GM19099 (cell line): ENCODE measurements around the gene STARD13.

Experiments used
- POLR2A ChIP-seq: IDR thresholded peaks from 3 replicates; pipeline ENCODE4 v1.6.1; 2011; ENCODE audit warnings: low read depth; ENCODE audit not compliant: insufficient read length; ENCODE audit errors: extremely low read depth

Gene STARD13

GRCh38 chr13:33231339-33231738 is 54.2 kb downstream of the STARD13 start:
- TF ChIP-seq POLR2A: no peak

DNA sequence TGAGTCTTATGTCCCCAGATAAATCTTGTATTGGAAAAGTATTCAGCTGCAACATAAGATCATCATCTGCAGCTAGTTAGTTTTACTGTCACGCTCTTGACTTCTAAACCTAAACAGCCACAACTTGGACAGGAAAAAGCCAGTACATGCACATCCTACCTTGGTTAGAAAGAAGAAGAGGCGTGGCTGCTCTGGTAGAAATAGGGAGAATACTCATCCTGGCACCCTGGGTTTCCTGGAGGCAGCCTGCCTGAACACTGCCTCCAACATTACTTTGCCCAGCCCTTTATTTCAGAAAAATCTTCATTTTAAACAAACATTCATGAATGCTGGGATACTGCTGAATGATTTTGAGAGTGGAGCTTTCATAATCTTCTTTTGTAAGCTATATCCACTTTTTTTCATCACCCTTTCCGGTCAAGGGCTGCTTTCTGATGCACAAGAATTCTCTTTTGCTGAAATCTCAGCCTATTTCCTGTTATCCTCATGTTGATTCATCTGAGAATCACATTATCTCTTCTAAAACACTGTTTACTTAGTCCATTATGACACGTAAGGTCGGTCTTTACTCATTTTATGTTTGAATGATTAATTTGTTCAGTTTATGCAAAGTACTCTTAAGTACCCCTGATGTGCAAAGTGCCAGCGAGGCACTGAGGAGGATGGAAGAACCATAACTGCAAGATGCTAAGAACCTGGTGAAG is 55.2 kb downstream of the STARD13 start:
- no peak for TF ChIP-seq POLR2A

GRCh38 chr13:33229446-33230177 is 55.9 kb downstream of the STARD13 start:
- TF ChIP-seq POLR2A: no peak

- TF ChIP-seq POLR2A: no peak
These were observed 56.7 kb downstream of the STARD13 start for GRCh38 chr13:33228648-33229445.

DNA sequence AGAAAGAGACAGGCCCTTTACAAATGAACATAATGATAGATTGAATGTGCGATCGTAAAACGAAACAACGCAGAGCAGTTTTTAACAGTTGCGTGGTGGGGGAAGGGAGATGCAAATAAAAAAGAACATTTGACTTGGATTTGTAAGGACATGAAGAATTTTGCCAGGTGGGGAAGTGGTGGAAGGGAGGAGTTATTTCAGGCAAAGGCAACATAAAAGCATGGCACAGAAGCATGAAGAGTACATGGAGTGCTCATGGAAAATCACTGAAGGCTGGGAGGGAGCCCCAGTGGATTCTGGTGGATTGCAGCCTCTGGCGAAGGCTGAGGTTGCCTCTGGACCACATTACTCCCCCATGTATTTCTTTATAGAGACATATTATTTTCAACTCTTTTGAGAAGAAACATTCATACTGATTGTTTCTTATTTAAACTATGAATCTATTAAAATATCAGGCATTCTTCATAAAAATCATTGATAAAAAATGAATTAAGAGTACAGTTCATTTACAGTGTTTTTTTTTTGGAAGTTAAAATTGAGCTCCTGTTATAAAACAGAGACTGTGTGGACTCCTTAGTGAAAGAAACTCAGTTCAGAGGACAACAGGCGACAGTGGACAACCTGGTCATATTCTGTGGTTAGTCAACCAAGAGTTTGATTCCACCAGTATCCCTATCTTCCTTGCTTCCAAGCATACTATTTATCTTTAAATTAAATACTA is 57.5 kb downstream of the STARD13 start:
- TF ChIP-seq POLR2A: no peak

GRCh38 chr13:33224686-33225085 is 60.9 kb downstream of the STARD13 start:
- TF ChIP-seq POLR2A: no peak

DNA sequence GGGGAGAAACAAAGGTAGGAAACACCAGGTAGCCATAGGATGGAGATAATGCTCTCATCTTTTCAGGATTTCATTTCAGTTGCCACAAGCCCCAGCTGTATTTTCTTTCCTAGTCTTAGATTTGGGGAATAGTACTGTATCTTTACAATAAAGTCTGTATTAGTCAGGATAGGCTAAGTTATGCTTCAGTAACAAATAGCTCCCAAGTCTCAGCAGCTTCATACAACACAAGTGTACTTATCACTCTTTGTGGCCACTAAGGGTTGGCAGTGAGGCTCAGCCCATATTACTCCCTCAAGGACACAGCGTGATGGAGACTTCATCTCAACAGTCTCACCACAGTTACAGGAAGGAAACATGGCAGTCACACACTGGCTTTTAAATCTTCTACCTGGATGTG is 61.4 kb downstream of the STARD13 start:
- TF ChIP-seq POLR2A: no peak

DNA sequence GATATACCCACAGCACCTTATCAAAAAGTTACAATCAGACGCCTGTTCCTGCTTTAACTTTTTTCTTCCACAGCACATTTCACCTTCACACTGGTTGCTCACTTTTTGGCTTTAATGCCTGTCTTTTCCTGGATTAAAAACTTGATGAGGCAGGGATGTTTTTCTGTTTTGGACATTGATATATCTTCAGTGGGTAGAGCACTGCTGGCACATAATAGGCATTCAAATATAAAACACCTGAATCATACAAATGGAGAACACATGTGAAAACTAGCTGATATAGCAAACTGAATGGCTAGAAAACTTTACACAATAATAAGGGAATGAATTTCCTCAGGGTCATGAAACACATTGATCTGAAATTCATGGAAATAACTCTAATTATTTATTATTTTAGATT is 65.6 kb downstream of the STARD13 start:
- TF ChIP-seq POLR2A: no peak

GRCh38 chr13:33218426-33218825 is 67.1 kb downstream of the STARD13 start:
- no peak for TF ChIP-seq POLR2A

GRCh38 chr13:33218020-33218419 is 67.5 kb downstream of the STARD13 start:
- TF ChIP-seq POLR2A: no peak

DNA sequence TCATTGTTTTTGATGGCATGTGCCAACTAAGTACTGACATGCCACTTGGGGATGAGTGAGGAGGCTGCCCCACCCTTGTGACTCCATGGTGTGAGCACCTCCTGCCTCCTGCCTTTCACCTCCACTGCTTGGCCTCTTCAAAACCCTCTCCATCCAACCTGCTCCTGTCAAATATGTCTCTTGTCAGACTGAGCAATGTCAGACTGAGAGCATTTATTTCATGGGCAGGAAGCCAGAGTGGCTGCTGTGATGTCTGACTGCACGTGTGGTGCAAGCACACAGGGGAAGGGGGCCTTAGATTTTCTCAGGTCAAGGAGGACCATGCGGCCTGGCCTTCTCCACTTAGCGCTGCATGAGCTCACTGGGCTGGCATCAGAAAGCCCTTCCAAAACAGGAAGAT is 68.3 kb downstream of the STARD13 start:
- TF ChIP-seq POLR2A: no peak

GRCh38 chr13:33213797-33214196 is 71.8 kb downstream of the STARD13 start:
- no peak for TF ChIP-seq POLR2A

DNA sequence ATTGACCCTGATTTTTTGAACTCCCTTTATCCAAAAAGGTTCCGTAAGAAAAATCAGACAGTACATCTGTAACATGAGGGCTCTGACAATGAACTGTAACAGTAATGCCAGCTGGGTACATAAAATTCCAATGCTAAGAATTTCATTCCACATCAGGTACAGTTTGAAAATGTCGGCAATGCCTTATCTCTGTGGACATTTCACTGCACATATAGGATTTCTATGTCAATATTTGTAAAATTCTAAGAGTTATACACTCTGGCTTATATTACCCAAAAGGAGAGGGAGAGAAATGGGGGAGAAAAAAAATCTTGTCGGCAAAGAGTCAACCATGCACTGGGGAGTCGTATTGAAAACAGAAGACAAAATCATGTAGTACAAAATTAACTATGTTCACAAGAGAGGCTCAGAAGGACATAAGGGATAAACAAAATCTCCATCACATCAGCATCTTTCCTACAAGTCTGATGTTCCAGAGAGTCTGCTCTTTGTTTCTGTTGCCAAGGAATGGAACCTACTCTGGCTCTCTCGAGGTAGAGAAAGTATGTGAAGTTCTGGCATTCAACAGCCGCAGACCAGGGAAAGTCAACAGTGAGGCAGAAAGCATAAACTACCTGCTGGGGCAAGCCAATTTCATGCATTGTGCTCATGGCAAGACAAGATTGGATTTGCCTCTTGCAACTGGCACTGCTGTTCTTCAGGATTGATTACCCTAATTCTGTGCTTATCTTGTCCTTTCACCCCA is 72.4 kb downstream of the STARD13 start:
- no peak for TF ChIP-seq POLR2A

GRCh38 chr13:33212396-33212795 is 73.2 kb downstream of the STARD13 start:
- TF ChIP-seq POLR2A: no peak

- no peak for TF ChIP-seq POLR2A
These were observed 75.5 kb downstream of the STARD13 start for GRCh38 chr13:33210090-33210489.
